OCI-LY1 (cell line): ENCODE data around the gene TMEM132A.

Experiments
- EZH2 ChIP-seq: fragments of 200-600 bp; sonication (generic), shearing (Covaris generic); IDR thresholded peaks from 2 replicates; pipeline ENCODE4 v1.8.0; 2017; ENCODE audit warnings: borderline replicate concordance, mixed run types, mild to moderate bottlenecking, antibody characterized with exemption, low read length, moderate library complexity, mixed read lengths
- TF ChIP-seq, protein P1 (sequence below): fragments of 200-600 bp; sonication (generic), shearing (Covaris generic); IDR thresholded peaks from 2 replicates; pipeline ENCODE4 v1.5.1; 2017; ENCODE audit warnings: mild to moderate bottlenecking, antibody characterized with exemption, low read length, moderate library complexity, mixed read lengths

DNA sequence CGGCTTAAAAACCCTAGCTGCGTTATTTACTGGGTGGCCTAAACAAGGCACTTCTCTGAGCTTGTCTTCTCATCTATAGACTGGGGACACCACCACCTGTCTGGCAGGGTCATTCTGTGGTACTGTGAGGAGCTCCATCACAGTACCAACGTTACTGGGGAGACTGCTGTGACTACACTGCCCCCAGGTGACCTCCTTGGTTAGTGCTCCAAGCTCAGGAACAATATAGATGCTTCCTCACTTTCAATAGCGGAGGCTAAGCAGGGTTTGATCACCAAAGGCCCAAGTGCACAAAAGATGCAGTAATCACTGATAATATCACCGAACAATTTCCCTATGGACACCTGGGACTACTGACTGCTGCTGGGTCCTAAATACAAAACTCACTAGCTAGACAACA, 36.7 kb upstream of the TMEM132A start:
- TF ChIP-seq, protein P1, sequence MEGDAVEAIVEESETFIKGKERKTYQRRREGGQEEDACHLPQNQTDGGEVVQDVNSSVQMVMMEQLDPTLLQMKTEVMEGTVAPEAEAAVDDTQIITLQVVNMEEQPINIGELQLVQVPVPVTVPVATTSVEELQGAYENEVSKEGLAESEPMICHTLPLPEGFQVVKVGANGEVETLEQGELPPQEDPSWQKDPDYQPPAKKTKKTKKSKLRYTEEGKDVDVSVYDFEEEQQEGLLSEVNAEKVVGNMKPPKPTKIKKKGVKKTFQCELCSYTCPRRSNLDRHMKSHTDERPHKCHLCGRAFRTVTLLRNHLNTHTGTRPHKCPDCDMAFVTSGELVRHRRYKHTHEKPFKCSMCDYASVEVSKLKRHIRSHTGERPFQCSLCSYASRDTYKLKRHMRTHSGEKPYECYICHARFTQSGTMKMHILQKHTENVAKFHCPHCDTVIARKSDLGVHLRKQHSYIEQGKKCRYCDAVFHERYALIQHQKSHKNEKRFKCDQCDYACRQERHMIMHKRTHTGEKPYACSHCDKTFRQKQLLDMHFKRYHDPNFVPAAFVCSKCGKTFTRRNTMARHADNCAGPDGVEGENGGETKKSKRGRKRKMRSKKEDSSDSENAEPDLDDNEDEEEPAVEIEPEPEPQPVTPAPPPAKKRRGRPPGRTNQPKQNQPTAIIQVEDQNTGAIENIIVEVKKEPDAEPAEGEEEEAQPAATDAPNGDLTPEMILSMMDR: peak; percentile 77
- TF ChIP-seq EZH2: no peak
